Ovary (tissue), 9 donors: ENCODE results near the gene DAB2IP. TPM values are rescaled to one million over a fixed set of nuclear protein-coding genes. Genes with fewer than 3 reads are reported as not detected.
A peak's percentile ranks its signal among the peaks of the same experiment; 100 is the strongest.

Experiments used
- DNase-seq, 5 donors: peaks; one replicate each; pipeline ENCODE4 v3.0.0-alpha.2; 2019 to 2020
- H3K27ac ChIP-seq, 2 donors: fragments of 200-600 bp; one replicate each; pipeline versions ENCODE4 v1.5.1 to v1.8.0; 2019 to 2022
- H3K27me3 ChIP-seq: fragments of 200-600 bp; one replicate; pipeline ENCODE4 v1.8.0; 2022
- H3K36me3 ChIP-seq: fragments of 200-600 bp; sonication (generic); one replicate; pipeline ENCODE4 v1.5.1; 2019
- H3K4me1 ChIP-seq: one replicate; pipeline ENCODE4 v1.8.1; 2013; ENCODE audit warnings: mild to moderate bottlenecking, moderate library complexity; ENCODE audit not compliant: insufficient read depth
- H3K4me3 ChIP-seq: fragments of 200-600 bp; sonication (generic); one replicate; pipeline ENCODE4 v1.5.1; 2017
- H3K9me3 ChIP-seq, 2 donors: fragments of 200-600 bp in 1 of 2; sonication (generic) in 1 of 2; one replicate each; pipeline versions ENCODE4 v1.5.1 to v1.8.1; 2013 to 2019; ENCODE audit warnings: mild to moderate bottlenecking in 1 of 2, moderate library complexity in 1 of 2
- CTCF ChIP-seq, 3 donors: fragments of 450-650 bp in 2 of 3; fragments of 200-600 bp in 1 of 3; IDR thresholded peaks; one replicate each; pipeline versions ENCODE4 v1.5.1 to v1.8.0; 2016 to 2022; ENCODE audit warnings: antibody characterized with exemption in 3 of 3, mild to moderate bottlenecking in 1 of 3
- EP300 ChIP-seq: sonication (generic); formaldehyde crosslinking; IDR thresholded peaks from one replicate; pipeline ENCODE4 v1.6.1; 2017; ENCODE audit warnings: antibody characterized with exemption
- POLR2A ChIP-seq: fragments of 450-650 bp; IDR thresholded peaks from one replicate; pipeline ENCODE4 v1.6.1; 2017; ENCODE audit warnings: antibody characterized with exemption, mild to moderate bottlenecking, moderate library complexity
- WGBS, 3 donors: extraction: QIAGEN DNeasy Blood & Tissue Kit in 1 of 3; methylation state at CpG; one replicate each; pipeline versions ENCODE4 v1.1.5 to v1.1.7; 2013 to 2017; 5-methylcytosine and 5-hydroxymethylcytosine counted together
- intact Hi-C, 4 donors: fragments of 100-400 bp; cut with DNase I; formaldehyde crosslinking; loops; one replicate each; pipeline versions ENCODE4 v1.11.0 to v1.15.1; 2022 to 2023
- polyA plus RNA-seq, 2 donors: library from polyadenylated mRNA; stranded (reverse); fragments of 200-250 nt in 1 of 2; fragments of 350-450 nt in 1 of 2; fragmentation: Illumina TruSeq in 1 of 2; extraction: RNeasy Lipid Tissue Mini Kit (QIAGEN cat#74804) in 1 of 2; gene quantifications; one replicate each; pipeline ENCODE4 v1.2.3, GENCODE V29; 2013 to 2014
- total RNA-seq, 7 donors: library from RNA; depleted of rRNA in 2 of 7; stranded (reverse); fragments of >200 nt in 2 of 7; fragmentation: NEBNext Ultra II Directional in 3 of 7; extraction: Animal tissue kit (Norgen Biotek cat#: 25700) in 3 of 7; gene quantifications; one replicate each; pipeline versions ENCODE4 v1.1.0 to v1.2.4, GENCODE V29; 2016 to 2023
- donor health status: DM: no; HTN: no; CAD: no; lungs with moderate emphysema.
- donor health status: DM: no; HTN: no; CAD: no.
- donor health status: Bipolar disorder and iron deficiency.
- donor health status: DM: yes; HTN: yes; CAD: no.
- donor health status: DM: no; HTN: no; CAD: no.
- donor health status: DM: yes; HTN: yes; CAD: no.

The DAB2IP gene
- total and polyA plus RNA-seq, 9 donors = 9.3 to 95.0 (median 70.6) TPM

- WGBS, 3 donors = 98 to 100% (median 100%) methylated on average over 3 of the region's 3 CpGs
- peak in 1 of 5 donors; percentile 6 for DNase-seq
- Histone ChIP-seq H3K4me3 (no peak overlapping the region), H3K27ac (no peak overlapping the region), H3K36me3 (no peaks in the 10 kb centered on the region), H3K27me3 (no peaks in the 10 kb centered on the region), H3K9me3 (no peaks in the 10 kb centered on the region), H3K4me1 (no peaks in the 10 kb centered on the region)
- intact Hi-C loops = loop anchor here in 1 of 4 donors (10.0 kb wide), 1 partner anchor 163 kb away; no protein-coding TSS in a partner anchor
- TF ChIP-seq POLR2A (no peak), CTCF (IDR thresholded peaks at IDR 0.05) (no peak), EP300 (no peak)
These were observed 180.4 kb downstream of the DAB2IP start for GRCh38 chr9:121831869-121832268.

- H3K9me3 ChIP-seq = no peaks in the 10 kb centered on the region
- intact Hi-C loops = loop anchor here in 1 of 4 donors (10.0 kb wide), 1 partner anchor 162 kb away; no protein-coding TSS in a partner anchor
- H3K27me3 ChIP-seq = no peaks in the 10 kb centered on the region
- WGBS, 3 donors = 92 to 94% (median 94%) methylated on average over 9 of the region's 9 CpGs
- H3K27ac ChIP-seq = no peak overlapping the region
- H3K4me1 ChIP-seq = peaks cover 6% of the 10 kb centered on the region
- H3K4me3 ChIP-seq = no peak overlapping the region
- peak in 2 of 5 donors; percentile 3 to 18 for DNase-seq
- H3K36me3 ChIP-seq = no peaks in the 10 kb centered on the region
- TF ChIP-seq CTCF (IDR thresholded peaks at IDR 0.05) (no peak), POLR2A (no peak), EP300 (no peak)
These were observed 181.6 kb downstream of the DAB2IP start for GRCh38 chr9:121833061-121833460.

Other genes starting within 250 kb of the DAB2IP start
- 1 to 10 TPM in 6 of 7 donors, under 1 TPM in 1; 0.38 to 3.2 (median 2.2) TPM for gene GGTA1, start 151.8 kb upstream of the DAB2IP start, total RNA-seq
- 10 to 100 TPM in 1 of 2 donors, 1 to 10 TPM in 1; 3.7 to 33.1 TPM for gene GGTA1, start 151.8 kb upstream of the DAB2IP start, polyA plus RNA-seq